A673 (cell line): ENCODE results near the gene ADORA2B. TPM values are rescaled to one million over a fixed set of nuclear protein-coding genes. Genes with fewer than 3 reads are reported as not detected.

Experiments used
- BruUV-seq: library from RNA; stranded (reverse); fragments of 400-500 nt; replicated peaks from 2 replicates; lab custom pipeline; 2021; lab: Mats Ljungman, UMichigan
- CTCF ChIA-PET: fragments of 300-600 bp; sonication (Branson Sonifier 250); formaldehyde crosslinking; loops from one replicate; lab custom pipeline; 2022; ENCODE audit warnings: antibody characterized with exemption; lab: Charles Lee
- POLR2A ChIA-PET: fragments of 300-600 bp; sonication (Branson Sonifier 250); formaldehyde crosslinking; loops from one replicate; lab custom pipeline; 2022; ENCODE audit warnings: antibody characterized with exemption; ENCODE audit not compliant: low non-redundant PET; lab: Charles Lee
- DNase-seq: peaks from one replicate; pipeline ENCODE4 v3.0.0-alpha.2; 2015; ENCODE audit warnings: low spot score
- H3K27ac ChIP-seq: fragments of 200-600 bp; sonication (generic); 2 replicates; pipeline ENCODE4 v1.5.1; 2016; ENCODE audit warnings: mixed run types, low read depth, mild to moderate bottlenecking, mixed read lengths, antibody characterized with exemption, low read length; ENCODE audit not compliant: poor library complexity, severe bottlenecking
- H3K27me3 ChIP-seq: fragments of 200-600 bp; sonication (generic); replicated peaks from 2 replicates; pipeline ENCODE4 v1.6.1; 2017; ENCODE audit warnings: mixed run types, low read depth, mild to moderate bottlenecking, mixed read lengths, antibody characterized with exemption, low read length; ENCODE audit not compliant: insufficient read depth, poor library complexity
- H3K36me3 ChIP-seq: fragments of 200-600 bp; sonication (generic); 2 replicates; pipeline ENCODE4 v1.6.1; 2016; ENCODE audit warnings: mixed run types, mild to moderate bottlenecking, mixed read lengths, antibody characterized with exemption, low read length; ENCODE audit not compliant: insufficient read depth, poor library complexity, severe bottlenecking
- H3K4me1 ChIP-seq: fragments of 200-600 bp; sonication (generic); 2 replicates; pipeline ENCODE4 v1.6.1; 2017; ENCODE audit warnings: mixed run types, mild to moderate bottlenecking, mixed read lengths, antibody characterized with exemption, low read length; ENCODE audit not compliant: insufficient read depth, poor library complexity, severe bottlenecking
- H3K4me3 ChIP-seq: fragments of 200-600 bp; sonication (generic); 2 replicates; pipeline ENCODE4 v1.5.1; 2016; ENCODE audit warnings: low read depth, mixed run types, mild to moderate bottlenecking, mixed read lengths, low read length; ENCODE audit not compliant: poor library complexity, severe bottlenecking
- H3K9me3 ChIP-seq: fragments of 200-600 bp; sonication (generic); 2 replicates; pipeline ENCODE4 v1.6.1; 2016; ENCODE audit warnings: mixed run types, low read depth, mild to moderate bottlenecking, mixed read lengths, antibody characterized with exemption, low read length; ENCODE audit not compliant: poor library complexity, severe bottlenecking
- EZH2 ChIP-seq: fragments of 200-600 bp; sonication (generic); IDR thresholded peaks from 2 replicates; pipeline ENCODE4 v1.6.1; 2017; ENCODE audit warnings: borderline replicate concordance, low read depth, mild to moderate bottlenecking, mixed read lengths, antibody characterized with exemption, low read length; ENCODE audit not compliant: poor library complexity, severe bottlenecking
- intact Hi-C: fragments of 100-400 bp; cut with micrococcal nuclease; formaldehyde crosslinking; loops from one replicate; pipeline ENCODE4 v1.10.0; 2022; ENCODE audit not compliant: unreplicated experiment
- total RNA-seq: library from RNA; stranded (reverse); gene quantifications from 2 replicates; pipeline ENCODE4 v1.2.3, GENCODE V29; 2021
- TF ChIP-seq, protein P1 (sequence below): fragments of 300-800, 200-600 bp; sonication (generic); conservative IDR thresholded peaks from 2 replicates; pipeline ENCODE4 v1.5.1; 2017; ENCODE audit warnings: low read depth, mild to moderate bottlenecking, antibody characterized with exemption, low read length, moderate library complexity, mixed read lengths

Gene ADORA2B
- total RNA-seq, 1 experiment from 2014 or later, result 3.9 TPM

DNA sequence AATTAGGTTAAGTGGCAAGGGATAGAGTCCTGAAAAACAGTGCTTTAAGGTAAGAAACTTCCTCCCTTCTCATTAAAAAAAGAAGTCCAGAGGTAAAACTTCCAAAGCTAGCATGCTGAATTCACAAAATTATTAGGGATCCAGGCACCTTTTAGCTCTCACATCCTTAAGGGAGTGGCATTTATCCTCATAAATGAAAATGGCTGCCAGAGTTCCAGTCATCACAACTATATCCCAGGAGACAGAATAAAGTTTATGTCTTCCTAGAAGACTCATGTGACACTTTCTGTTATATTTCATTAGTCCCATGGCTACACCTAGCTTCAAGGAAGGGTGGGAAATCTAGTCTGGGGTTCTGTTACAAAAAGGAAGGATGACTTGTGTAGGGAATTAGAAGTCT is 23.3 kb upstream of the ADORA2B start:
- CTCF ChIA-PET, result no interaction called here
- no peaks in the 10 kb centered on the region for H3K9me3 ChIP-seq
- no peaks in the 10 kb centered on the region for H3K4me1 ChIP-seq
- H3K36me3 ChIP-seq, result no peaks in the 10 kb centered on the region
- DNase-seq, result no peak
- POLR2A ChIA-PET, result no interaction called here
- BruUV-seq, result no TSS peak
- H3K4me3 ChIP-seq, result no peak overlapping the region
- intact Hi-C loops, result no loop called here
- TF ChIP-seq, protein P1, sequence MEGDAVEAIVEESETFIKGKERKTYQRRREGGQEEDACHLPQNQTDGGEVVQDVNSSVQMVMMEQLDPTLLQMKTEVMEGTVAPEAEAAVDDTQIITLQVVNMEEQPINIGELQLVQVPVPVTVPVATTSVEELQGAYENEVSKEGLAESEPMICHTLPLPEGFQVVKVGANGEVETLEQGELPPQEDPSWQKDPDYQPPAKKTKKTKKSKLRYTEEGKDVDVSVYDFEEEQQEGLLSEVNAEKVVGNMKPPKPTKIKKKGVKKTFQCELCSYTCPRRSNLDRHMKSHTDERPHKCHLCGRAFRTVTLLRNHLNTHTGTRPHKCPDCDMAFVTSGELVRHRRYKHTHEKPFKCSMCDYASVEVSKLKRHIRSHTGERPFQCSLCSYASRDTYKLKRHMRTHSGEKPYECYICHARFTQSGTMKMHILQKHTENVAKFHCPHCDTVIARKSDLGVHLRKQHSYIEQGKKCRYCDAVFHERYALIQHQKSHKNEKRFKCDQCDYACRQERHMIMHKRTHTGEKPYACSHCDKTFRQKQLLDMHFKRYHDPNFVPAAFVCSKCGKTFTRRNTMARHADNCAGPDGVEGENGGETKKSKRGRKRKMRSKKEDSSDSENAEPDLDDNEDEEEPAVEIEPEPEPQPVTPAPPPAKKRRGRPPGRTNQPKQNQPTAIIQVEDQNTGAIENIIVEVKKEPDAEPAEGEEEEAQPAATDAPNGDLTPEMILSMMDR, result no peak
- TF ChIP-seq EZH2, result no peak
- H3K27me3 ChIP-seq, result no peaks in the 10 kb centered on the region
- H3K27ac ChIP-seq, result no peak overlapping the region

DNA sequence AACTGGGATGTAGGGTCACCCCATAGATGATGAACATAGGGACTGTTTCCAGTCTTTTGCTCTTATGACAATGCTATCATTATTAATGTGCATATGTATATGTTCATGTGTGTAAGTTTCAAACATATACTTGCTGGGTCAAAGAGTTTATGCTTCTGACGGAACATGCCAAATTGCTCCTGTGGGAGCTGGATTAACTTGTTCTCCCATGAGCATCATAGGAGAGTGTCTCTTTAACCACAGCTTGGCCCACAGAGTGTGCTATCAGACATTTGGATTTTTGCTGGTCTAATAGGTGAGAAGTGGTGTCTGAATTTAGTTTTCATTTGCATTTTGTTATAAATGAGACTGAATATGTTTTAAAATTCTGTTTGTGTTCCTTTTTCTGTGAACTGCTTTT is 22.3 kb upstream of the ADORA2B start:
- intact Hi-C loops, result no loop called here
- Histone ChIP-seq H3K4me3 (no peak overlapping the region), H3K4me1 (no peaks in the 10 kb centered on the region), H3K9me3 (no peaks in the 10 kb centered on the region), H3K27me3 (no peaks in the 10 kb centered on the region), H3K36me3 (no peaks in the 10 kb centered on the region), H3K27ac (no peak overlapping the region)
- DNase-seq, result no peak
- TF ChIP-seq EZH2, result no peak
- TF ChIP-seq, protein P1, result no peak
- ChIA-PET CTCF (no interaction called here), POLR2A (no interaction called here)
- BruUV-seq, result no TSS peak

DNA sequence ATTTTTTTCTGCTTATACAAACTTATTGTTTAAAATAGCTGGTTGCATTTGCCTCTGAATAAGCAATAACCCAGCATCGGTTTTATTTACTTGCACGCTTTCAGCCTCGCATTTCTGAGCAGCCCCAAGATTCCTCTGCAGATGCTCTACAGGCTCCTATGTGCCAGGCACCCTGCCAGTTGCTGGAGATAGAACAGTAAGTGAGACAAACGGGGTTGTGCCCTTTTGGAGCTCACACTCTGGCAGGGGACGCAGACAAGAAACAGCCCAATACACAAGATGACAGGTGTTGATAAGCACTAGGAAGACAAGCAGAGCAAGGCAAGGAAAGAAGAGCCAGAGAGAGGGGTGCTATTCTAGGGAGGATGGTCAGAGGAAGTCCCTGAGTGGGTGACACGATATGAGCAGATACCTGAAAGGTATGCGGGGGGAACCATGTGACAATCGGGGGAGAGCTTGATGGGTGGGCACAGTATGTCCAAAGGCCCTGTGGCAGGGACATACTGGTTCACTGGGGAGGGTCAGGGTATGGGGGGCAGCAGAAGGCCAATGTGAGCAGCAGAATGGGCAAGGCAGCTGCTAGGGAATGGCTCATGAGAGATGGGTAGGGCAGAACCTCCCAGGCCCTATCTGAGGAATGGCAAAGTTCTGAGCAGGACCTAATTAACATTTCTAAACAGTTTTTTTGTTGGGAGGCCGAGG is 18.7 kb upstream of the ADORA2B start:
- no TSS peak for BruUV-seq
- intact Hi-C loops, result no loop called here

More for the DNA sequence above, 18.7 kb upstream of the ADORA2B start:
- no peak overlapping the region for H3K27ac ChIP-seq
- H3K9me3 ChIP-seq, result no peaks in the 10 kb centered on the region
- H3K4me3 ChIP-seq, result no peak overlapping the region
- ChIA-PET POLR2A (no interaction called here), CTCF (no interaction called here)
- no peaks in the 10 kb centered on the region for H3K36me3 ChIP-seq
- H3K4me1 ChIP-seq, result no peaks in the 10 kb centered on the region
- DNase-seq, result no peak
- no peaks in the 10 kb centered on the region for H3K27me3 ChIP-seq
- TF ChIP-seq, protein P1, result no peak
- no peak for TF ChIP-seq EZH2
